GM13977 (cell line): Measurements from ENCODE around the gene PPY.

Source experiments
- DNase-seq: peaks from one replicate; pipeline ENCODE4 v3.0.0; 2012; ENCODE audit warnings: low spot score
- CTCF ChIP-seq: IDR thresholded peaks from 2 replicates; pipeline ENCODE4 v1.5.1; 2012; ENCODE audit warnings: mild to moderate bottlenecking, control low read depth; ENCODE audit not compliant: insufficient read depth; ENCODE audit errors: extremely low read depth, missing control alignments
- in situ Hi-C: fragments of 300-500 bp; cut with MboI; formaldehyde crosslinking; loops from one replicate; pipeline ENCODE4 v1.12.0; 2022; ENCODE audit warnings: low sequenced_read_pairs, low pct_unique_long_range_greater_than_20kb, mixed read lengths, inconsistent platforms; ENCODE audit not compliant: unreplicated experiment

Gene PPY

GRCh38 chr17:43909537-43910231, 32.6 kb downstream of the PPY start:
- DNase-seq = no peak
- in situ Hi-C loops = no loop called here
- TF ChIP-seq CTCF = no peak

GRCh38 chr17:43907998-43908721, 34.1 kb downstream of the PPY start:
- no peak for TF ChIP-seq CTCF
- in situ Hi-C loops = no loop called here
- peak; percentile 52 for DNase-seq

GRCh38 chr17:43907425-43907981, 34.8 kb downstream of the PPY start, which contains the start of gene MPP2:
MPP2 (minus strand) TSS chr17:43907536; CDS start chr17:43904460, 3,076 bp downstream.
- peak; percentile 18 for TF ChIP-seq CTCF
- peak; percentile 64 for DNase-seq
- in situ Hi-C loops = no loop called here

- no peak for DNase-seq
- in situ Hi-C loops = no loop called here
- TF ChIP-seq CTCF = no peak
These were observed 35.3 kb downstream of the PPY start for GRCh38 chr17:43906951-43907424.

DNA sequence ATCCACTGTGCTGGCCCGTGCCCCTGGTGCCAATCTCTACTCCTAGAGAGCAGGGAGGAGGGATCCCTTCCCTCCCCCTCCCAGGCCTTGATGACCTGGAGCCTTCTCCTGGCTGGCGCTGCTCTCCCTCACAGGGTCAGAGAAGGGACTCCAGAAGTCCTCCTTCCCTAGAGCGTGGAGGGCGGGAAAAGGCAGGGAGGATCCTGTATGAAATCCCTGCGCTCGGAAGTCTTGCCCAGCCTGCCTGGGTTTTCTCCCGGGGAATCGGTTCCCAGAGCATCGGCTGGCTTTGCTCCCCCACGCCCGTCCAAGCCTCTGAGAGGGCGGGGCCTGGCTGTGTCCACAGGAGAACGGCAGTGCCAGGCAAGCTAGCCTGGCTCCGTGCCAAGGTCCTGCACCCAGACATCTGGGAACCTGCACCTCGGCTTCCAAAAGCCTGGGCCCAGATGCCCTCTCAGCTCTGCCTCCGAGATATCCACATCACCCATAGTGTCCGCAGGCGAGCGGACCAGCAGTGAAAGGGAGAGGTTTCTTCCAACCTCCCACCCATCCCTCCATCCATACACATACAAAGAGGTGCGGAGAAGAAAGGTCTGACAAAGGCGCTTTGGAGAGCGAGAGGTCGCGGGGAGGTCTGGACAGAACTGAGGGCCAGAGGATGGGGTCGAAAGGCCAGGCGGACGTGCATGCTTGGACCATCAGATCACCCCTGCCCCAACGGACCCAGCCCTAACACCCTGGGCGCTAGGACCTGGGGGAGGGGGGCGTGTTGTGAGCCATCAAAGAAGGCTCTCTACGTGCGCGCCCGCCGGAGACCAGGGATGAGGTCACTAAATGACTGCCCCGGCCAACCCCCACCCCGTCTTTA, 36.1 kb downstream of the PPY start:
- no peak for TF ChIP-seq CTCF
- peak; percentile 48 for DNase-seq
- in situ Hi-C loops = no loop called here
